NCI-H748 treated with DMSO at 0.1 percent for 48 hours (cell line): ENCODE measurements around the gene PWWP2A.

Source experiments
- DNase-seq: peaks from one replicate; lab custom pipeline; 2025; lab: John Stamatoyannopoulos, UW

The PWWP2A gene

DNA sequence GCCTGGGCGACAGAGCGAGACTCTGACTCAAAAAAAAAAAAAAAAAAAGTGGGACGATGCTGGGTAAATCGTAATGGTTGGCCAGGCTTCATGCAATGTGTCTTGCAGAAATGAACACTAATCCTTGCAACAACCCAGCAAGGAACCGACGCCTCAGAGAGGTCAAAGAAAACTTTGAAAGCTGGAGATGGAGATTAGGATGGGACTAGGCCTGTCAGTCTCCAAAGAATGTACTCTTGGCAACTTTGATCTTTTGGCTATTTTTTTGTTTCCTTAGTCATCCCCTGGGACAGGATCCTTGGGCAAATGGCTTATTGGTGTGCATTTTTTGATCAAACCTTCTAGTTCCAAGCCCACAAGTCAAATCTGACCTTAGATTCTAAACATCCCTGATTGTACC is 10.6 kb upstream of the PWWP2A start:
- DNase-seq = no peak

DNA sequence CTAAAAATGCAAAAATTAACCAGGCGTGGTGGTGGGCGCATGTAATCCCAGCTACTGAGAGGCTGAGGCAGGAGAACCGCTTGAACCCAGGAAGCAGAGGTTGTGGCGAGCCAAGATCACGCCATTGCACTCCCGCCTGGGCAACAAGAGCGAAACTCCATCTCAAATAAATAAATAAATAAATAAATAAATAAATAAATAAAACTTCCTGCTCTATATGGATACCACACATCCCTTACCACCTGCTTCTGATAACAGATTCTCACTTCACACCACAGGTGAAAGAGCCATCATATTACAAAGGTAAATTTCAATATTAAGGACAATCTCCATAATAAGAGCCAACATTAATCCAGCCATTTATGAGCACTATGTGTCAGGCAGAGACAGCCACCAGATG is 9.4 kb upstream of the PWWP2A start:
- no peak for DNase-seq

DNA sequence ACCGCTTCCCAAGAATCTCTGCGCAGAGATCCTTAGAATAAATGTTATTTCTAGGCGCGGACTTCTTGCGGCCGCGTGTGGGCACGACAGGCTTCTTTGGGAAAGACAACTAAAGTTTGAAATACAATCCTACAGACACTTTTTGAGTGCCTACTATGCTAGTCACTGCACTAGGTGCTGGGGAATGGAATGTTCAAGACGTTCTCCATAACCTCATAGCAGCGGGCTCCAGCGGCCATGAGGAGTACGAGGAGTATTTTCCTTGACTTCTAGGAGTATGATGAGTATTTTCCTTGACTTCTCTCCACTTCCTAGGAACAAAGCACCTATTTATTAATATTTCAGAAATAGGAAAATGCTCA is 636 bp upstream of the PWWP2A start:
- no peak for DNase-seq

DNA sequence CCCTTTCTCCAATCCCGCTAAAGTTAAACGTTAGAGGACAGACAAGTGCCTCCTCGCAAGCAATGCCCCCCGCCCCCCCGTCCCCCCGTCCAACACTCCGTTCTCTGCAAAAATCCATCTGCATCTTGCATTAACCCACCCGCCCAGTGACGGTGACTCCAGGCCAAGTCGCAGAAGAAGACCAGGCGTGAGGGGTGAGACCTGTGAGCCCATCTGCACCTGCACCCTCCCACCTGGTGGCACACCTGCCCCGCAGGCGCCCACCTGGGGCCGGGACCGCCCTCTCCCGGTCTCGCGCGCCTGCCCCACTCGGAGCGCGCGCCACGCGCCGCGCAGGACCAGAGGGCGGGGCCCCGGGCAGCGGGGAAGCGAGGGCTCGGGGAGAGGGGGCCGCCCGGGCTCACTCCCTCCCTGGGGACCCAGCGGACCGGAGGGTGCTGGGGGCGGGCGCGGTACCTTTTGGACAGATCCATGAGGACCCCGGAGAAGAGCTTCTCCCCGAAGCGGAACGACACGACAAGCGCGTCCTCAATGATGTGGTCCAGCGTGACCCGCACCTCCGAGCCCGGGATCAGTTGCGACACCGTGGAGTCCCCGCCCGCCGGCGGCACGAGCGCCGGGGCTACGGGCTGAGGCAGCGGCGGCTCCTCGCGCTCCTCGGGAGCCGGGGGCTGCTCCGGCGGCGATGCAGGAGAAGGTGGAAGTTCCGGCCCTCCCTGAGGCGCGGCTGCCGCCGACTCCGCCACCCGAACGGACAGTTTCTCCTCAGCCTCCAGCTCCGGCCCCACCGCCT is 705 bp downstream of the PWWP2A start:
- DNase-seq = peak; percentile 9

DNA sequence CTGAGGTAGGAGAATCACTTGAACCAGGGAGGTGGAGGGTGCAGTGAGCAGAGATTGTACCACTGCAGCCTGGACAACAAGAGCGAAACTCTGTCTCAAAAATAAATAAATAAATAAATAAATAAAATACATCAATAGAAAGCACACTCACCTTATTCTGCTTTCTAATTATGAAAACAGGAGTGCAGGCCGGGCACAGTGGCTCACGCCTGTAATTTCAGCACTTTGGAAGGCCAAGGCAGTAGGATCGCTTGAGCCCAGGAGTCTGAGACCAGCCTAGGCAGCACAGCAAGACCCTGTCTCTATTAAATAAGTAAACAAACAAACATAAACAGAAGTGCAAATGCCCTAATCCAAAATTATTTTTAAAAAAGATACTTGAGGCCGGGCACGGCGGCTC is 2.3 kb downstream of the PWWP2A start:
- DNase-seq = no peak

DNA sequence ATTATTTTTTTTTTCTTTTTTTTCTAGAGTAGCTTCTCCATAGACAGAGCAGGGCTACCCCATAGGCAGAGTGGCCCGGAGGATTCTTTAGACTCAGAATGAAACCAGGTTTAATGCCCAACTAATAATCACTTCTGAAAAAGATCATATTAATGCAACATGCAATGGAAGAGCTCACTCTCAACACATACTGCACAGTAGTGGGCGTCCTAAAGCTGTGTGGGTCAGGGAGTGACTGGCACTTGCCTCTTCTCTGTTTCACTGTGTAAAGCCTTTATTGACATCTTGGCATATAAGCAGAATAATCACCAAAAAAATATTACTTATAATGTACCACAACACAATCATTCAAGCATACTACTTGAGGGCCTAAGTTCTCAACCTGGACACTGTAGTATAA is 11.1 kb downstream of the PWWP2A start:
- no peak for DNase-seq

DNA sequence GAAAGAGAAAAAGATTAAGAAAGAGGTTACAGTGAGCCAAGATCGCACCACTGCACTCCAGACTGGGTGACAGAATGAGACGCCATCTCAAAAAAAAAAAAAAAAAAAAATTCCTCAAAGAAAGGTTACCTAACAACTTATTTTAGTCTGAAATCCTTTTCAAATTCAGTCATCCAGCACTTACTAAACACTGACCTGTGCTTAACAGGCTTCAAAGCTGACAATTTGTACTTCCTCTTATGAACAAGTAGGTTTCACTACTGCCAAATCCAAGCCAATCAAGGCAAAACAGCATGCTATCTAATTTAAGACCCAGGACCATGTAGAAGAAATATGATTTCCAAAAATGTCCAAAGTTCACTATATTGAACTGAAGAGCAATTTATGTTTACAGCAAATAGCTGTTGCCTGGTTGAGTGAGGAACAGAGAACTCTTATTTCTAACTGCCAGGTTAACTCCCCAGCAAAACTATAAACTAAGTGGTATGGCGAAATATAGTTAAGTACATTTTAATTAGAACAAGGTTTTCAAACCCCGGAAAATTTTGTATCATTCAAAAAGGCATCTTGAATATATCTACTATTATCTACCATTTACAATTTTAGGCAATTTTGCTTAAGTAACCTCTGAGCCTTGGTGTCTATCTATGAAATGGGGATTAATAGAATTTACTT is 13.4 kb downstream of the PWWP2A start:
- DNase-seq = no peak

DNA sequence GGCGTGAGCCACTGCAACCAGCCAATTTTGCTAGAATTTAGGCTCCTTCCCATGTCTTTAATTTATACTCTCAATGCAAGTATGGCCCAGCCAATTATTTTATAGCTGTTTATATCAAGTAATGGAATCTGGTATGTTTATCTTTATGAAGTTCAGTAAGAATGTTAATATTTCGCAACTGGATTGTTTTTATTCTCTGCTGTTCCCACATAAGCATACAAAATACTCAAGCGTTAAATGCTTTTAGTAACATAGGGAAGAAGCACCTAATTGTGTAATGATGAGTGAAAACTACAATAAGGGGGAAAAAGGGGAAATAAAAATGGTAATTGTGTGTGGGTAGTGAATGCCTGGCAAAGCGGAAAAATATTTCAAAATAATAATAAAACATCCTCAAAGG is 21.3 kb downstream of the PWWP2A start:
- no peak for DNase-seq

DNA sequence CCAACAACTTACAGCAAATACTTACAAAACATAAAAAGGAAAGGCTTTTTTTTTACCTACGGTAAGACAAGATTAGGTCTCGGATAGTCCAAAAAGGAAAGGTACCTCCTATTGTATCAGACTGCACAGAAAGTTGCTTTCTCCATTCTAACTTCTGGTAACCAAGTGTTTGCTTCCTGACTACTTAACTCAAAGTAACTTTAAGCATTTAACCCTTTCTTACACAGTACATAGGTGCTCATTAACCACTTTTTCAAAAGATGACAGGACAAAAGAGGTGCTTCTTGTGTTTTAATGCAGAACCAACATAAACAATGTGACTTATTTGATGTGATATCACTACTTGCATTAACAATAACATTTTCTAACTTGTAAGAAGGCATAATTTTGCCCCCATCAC is 23.1 kb downstream of the PWWP2A start:
- no peak for DNase-seq

DNA sequence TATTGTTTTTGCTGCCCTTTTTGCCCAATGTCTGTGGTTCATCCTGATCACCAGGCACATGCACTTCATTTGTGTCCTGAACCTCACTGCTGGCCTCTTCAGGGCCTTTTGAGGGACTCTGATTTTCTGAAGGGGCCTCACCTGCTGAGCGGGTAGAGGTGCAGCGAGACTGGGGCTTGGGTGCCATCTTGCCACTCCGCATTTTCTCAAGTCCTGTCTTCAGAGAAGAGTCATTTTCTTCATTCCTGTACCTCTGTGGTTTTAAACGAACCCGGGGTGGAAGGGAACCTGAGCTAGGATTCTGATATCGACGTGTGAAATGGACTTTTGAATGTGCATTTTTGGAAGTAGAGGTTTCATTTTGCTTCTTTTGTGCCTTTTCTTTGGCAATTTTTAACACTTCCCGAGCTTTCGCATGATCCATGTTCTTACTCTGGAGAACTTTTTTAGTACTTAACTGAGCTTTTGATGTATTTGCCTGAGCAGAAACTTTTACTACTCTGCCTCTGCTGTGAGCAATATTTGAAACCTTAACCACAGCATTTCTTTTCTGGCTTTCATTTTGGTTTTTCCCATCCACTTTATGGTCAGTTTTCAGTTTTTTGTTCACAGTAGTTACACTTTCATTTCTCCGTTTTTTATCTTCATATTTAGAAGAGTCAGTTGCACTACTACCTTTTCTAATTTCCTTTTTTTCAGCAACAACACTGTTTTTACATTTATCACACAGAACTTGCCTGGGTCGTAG is 26.1 kb downstream of the PWWP2A start:
- DNase-seq = no peak

DNA sequence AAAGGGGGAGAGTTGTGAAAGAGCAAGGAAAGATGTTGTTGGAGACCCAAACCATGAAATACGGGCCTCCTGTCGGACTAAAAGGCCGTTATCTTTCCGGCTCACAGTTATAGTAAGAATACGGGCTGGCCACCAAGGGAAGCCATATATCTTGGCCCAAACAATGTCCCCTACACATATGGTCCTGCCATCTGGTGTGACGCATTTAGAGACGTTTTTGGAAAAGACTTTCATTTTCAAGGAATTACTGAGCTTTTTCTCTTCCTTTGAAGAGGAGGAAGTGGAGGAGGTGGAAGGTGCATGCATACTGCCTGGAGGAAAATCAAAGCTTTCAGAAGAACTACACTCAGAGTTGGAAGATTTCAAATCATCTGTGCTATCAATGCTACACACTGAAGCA is 26.7 kb downstream of the PWWP2A start:
- no peak for DNase-seq

DNA sequence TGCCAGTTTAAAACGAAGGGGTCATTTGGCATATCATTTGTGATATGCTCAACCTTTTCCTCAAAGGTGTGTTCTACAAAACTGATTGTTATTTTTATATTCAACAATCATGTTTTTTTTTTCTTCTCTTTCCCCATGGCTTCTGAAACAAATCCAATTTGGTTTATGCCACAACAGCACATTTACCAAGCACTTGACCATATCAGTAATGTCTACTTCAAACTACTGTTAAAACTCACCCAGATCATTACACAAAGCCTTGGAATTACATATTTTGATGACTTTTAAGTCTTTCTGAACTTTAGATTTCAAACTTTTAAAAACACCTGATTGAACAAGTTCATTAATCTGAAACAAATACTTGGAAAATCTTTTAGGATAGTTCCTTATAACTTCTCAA is 29.2 kb downstream of the PWWP2A start:
- no peak for DNase-seq

DNA sequence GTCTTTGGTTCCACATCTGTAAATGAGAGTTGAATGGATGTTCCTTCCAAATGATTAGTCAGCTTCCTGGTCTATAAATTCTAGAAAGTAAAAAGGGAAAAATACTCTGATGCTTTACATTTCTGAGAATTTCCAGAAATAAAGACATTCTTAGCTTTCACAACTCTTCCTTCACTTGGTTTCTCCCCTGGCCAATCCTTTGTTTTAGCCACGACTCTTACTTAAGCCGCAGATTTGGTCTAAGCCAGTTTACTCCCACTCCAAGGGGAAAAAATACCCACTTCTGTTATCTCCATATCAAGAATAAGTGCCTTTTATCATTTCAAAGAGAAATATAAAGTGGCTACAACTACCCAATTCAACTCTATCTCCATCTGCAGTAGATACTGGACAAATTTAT is 29.7 kb downstream of the PWWP2A start:
- no peak for DNase-seq

DNA sequence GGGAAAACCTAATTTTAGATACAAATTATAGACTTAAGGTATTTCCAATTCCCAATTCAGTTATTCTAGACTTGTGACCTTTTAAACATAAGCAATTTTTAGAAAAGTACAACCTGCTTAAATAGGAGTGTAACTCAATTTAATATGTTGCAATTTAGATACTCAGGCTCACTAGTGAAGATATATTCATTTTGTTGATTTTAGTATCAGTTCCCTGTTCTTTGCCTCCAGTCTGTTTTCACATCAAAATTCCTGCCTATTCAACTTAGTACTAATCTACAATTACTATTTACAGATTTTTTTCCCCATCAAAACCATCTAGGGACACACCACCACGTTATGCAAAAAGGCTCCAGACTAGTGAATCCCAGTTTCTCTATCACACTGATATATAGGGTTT is 30.4 kb downstream of the PWWP2A start:
- no peak for DNase-seq

DNA sequence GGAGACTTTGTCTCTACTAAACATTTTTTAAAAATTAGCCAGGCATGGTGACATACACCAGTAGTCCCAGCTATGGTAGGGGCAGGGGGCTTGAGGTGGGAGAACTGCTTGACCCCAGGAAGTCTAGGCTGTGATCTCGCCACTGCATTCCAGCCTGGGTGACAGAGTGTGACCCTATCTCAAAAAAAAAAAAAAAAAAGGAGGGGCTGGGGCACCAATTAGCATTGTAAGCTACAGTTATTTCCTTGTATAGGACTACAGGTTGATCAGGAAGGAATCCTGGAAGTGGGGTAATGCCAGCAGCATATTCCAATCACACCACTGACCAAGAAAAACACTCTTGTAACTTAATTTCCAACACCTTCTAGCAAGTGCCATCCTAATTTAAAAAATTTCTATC is 32.1 kb downstream of the PWWP2A start:
- no peak for DNase-seq

DNA sequence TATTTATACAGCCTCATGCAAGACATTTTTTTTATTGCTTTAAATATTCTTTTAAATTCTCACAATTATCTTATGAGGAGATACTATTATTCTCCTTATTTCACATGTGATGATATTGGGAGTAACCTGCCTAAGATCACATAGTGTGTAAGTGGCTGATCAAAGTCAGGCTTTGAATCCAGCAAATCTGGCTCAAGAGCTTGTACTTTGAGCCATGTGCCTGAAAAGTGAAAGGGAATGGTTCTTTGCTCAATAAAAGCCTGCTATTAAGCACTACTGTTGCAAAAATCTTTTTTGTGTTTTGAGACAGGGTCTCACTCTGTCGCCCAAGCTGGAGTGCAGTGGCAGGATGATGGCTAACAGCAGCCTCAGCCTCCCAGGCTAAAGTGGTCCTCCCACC is 35.1 kb downstream of the PWWP2A start:
- no peak for DNase-seq

DNA sequence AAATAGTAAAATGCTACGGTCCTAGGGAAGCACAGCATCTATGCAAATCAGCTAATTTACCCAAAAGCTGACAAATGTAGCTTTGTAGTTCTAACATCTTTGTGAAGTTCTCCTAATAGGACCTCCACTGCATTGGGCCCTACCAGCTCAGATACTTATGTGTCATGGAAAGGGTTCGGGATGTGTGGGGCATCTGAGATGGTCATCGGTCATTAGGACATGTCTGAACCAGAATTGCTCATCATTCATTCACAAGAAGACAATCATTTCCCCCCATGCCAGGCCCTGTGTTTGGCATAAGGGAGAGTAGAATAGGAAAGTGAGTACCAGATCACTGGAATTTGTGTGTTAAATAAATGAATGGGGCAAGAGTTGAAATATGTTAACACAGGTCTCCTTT is 35.7 kb downstream of the PWWP2A start:
- no peak for DNase-seq

DNA sequence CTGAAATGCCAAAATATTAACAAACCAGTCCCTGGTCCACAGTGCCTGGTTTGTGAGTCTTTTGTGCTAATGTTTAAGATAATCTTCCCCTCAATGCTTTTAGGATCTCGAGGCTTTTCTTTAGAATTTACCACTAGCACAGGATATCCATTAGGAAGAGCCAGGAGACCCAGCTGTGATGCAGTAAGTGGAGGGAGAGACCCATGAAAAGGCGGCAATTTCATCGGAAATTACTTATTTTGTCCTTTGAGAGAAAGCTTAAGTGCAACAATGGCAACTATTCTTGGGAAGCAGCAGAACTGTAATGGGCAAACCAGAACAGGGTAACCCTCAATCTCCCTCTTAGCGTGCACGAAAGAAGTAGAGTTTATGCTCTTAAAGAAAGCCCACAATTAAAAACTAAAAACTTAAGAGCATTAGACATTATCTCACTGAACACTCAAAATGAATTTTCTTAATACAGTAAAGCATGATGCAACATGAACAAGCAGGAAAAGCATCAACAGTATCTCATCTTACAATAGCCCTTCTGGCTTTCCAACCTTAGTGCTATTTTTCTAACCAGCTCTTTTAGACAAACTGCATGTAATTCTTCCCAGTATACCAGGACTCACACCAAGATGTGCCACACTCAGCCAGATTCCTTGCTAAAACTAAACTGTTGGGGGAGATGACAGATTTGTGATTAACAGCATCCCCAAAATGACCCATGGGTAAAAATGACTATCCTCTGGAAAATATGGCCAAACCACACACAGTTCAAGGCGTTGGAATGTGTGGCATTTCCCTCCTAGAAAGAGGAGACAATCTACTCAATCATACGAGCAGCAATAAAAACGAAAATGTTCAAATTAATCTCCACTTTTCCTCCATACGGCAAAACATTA is 36.4 kb downstream of the PWWP2A start:
- DNase-seq = no peak

DNA sequence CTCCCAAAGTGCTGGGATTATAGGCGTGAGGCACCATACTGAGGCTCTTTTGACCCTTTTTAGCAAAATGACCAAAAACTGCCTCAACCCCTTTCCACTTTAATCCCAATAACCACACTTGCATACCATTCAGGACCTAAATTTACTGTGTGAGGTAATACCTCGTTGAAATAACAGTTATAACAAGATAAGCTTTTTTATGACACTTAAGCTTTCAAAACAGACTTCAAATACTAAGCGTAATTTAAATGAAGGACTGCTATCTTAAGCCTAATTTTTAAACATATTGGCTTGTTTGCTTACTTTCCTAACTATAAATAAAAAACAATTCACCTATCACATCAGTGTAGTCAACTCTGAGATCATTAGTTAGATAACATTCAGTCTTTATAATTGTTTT is 37.8 kb downstream of the PWWP2A start:
- no peak for DNase-seq

DNA sequence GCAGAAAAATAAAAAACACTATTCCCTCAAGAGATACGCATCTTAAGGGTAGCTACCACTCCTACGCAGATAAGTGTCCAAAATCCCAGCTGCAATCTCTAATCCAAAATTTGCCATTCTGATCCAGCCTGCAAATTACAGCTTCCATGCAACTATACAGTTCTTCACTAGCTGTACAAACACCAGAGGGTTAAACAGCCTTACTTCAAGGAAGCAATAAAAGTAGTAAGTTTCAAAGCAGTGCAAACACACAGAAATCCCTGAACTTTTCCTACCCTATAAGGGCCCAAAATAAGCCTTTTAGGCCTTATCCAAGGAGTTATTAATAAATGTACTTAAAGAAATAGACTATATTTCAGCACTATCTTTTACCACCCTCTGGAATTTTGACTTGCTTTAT is 39.5 kb downstream of the PWWP2A start:
- no peak for DNase-seq

DNA sequence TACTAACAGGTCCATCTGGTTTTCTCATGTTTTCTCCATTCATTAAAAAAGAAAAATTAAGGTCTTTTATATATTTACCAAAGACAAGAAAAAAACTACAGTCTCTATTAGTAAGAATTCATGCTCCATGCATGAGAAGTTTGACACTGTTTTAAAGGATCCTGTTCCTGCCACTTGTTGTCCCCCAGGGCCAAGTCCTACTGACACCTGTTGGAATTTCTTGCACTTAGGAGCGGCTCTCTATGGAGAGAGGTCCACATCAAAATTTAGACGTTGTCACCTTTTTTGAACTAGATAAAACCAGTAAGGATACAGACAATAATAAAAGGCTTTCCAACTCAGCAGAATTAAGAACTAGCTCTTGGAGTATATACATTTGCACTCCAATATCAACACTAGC is 42.3 kb downstream of the PWWP2A start:
- no peak for DNase-seq

DNA sequence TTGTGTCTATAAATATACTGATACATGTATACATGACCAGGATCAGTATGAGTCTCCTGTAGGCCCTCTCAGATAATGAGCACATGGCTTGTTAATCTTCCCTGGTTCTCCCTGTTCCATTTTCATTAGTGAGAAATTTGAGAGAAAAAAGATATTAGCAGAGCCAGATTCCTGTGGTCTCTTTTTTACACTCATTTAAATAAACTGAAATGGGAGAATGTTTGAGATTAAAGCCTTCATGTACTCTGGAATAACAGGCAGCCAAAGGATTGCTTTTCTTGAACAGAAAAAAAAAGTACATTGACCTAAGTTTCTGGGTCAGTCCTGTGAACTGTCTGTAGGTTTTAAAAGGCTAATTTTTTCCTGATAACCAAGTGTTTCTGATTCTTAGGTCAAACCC is 44.2 kb downstream of the PWWP2A start:
- no peak for DNase-seq
